H1 (cell line): ENCODE data around the gene FOSL2. TPM values are rescaled to one million over a fixed set of nuclear protein-coding genes. Genes with fewer than 3 reads are reported as not detected.

ENCODE experiments used
- BCL11A ChIP-seq, 2 experiments: IDR thresholded peaks; one replicate each; pipeline ENCODE4 v1.6.1; 2011; ENCODE audit warnings: low read depth in 2 of 2, low read length in 2 of 2, mild to moderate bottlenecking in 2 of 2
- CTBP2 ChIP-seq: IDR thresholded peaks from 2 replicates; pipeline ENCODE4 v1.7.0; 2011; ENCODE audit warnings: borderline replicate concordance, mild to moderate bottlenecking, moderate library complexity, mixed read lengths, low read length; ENCODE audit not compliant: insufficient read depth, insufficient read length
- EP300 ChIP-seq, 2 experiments: IDR thresholded peaks; 1 replicate in 1 of 2; 2 replicates in 1 of 2; pipeline ENCODE4 v1.6.1; 2011 to 2012; ENCODE audit warnings: low read depth in 2 of 2, low read length in 2 of 2, mild to moderate bottlenecking in 2 of 2, borderline replicate concordance in 1 of 2, inconsistent platforms in 1 of 2, moderate library complexity in 1 of 2
- EZH2 ChIP-seq: fragments of 200-600 bp; sonication (generic); IDR thresholded peaks from 2 replicates; pipeline ENCODE4 v1.7.1; 2012; ENCODE audit warnings: low read depth, mild to moderate bottlenecking, moderate library complexity, low read length, inconsistent platforms; ENCODE audit not compliant: severe bottlenecking
- JUND ChIP-seq: IDR thresholded peaks from 2 replicates; pipeline ENCODE4 v1.6.1; 2011; ENCODE audit warnings: mild to moderate bottlenecking, improper control_type of control experiment, low read length
- polyA plus RNA-seq, 7 experiments: library from polyadenylated mRNA; depleted of rRNA in 3 of 7; stranded (reverse) in 5 of 7; unstranded in 2 of 7; fragments of >200 nt in 5 of 7; fragments of 200-250 nt in 2 of 7; gene quantifications; 1 replicate in 5 of 7; 2 replicates in 1 of 7; 4 replicates in 1 of 7; pipeline versions ENCODE4 v1.2.1 to v1.2.3, GENCODE V29; 2011 to 2013; ENCODE audit warnings: missing spikeins in 2 of 7, mixed read lengths in 2 of 7
- total RNA-seq: library from RNA; stranded (reverse); fragmentation: NEBNext Ultra II Directional; extraction: Animal tissue kit (Norgen Biotek cat#: 25700); gene quantifications from 2 replicates; pipeline ENCODE4 v1.2.1, GENCODE V29; 2021

The FOSL2 gene
- total and polyA plus RNA-seq, 2 of the 8 experiments (the other 6 are each of a cell fraction or from before 2014, with no cell fraction given): 1.5 to 4.5 TPM

DNA sequence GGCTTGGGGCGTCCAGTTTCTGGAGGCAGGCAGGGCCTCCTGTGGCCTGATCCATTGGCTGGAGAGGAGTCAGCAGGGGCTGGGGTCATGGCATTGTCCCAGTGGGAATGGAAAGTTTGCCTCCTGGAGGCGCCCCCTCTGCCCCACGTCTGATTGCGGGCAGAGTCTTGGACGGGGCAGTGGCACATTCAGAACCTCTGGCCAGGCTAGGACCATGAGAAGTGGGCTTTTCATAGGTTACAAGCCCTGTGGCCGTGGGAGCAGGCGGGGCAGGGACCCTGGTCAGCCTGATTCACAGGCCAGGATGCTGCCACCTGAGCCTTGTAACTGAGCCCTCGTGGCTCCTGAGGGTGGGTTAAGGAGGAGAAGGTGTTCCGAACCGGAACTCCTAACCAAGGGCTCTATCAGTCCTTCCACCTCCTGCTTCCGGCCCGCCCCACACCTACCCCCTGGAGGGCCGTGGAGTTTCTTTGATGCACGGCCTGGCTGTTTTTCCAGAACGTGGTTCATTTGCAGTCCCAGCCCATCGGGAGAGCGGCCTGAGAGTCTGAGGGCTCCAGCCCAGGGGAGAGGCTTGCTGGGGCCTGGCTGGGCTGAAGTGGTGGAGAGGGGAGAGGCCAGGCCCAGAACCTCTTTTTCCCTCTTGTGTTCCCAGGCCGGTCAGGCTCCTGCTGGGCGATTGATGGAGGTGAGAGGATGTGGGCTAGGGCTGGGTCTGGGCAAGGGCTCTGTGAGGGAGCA, 59.3 kb downstream of the FOSL2 start (continued):
- TF ChIP-seq BCL11A (IDR thresholded peaks at IDR 0.05; ENCODE audit: low read depth in 2 of 2, low read length in 2 of 2) (no peak), CTBP2 (no peak), EZH2 (no peak), EP300 (IDR thresholded peaks at IDR 0.05; ENCODE audit: borderline replicate concordance in 1 of 2, low read depth in 2 of 2, low read length in 2 of 2) (no peak), JUND (no peak)
- TF ChIP-seq, all 59 proteins: peak for 0
